Non-pigmented ciliary epithelial cell (primary cell): ENCODE results near the gene MFSD6.
"Not testable (repeated sequence)": the region's sequence is repeated elsewhere in the genome, so short reads cannot be mapped to it uniquely, and the experiment has no call there.

ENCODE experiments used
- DNase-seq: peaks from one replicate; pipeline ENCODE4 v3.0.0-alpha.2; 2010; ENCODE audit warnings: low read depth

MFSD6 gene

GRCh38 chr2:190405995-190406394, 2.2 kb upstream of the MFSD6 start:
- DNase-seq = no peak

GRCh38 chr2:190406805-190407204, 1.4 kb upstream of the MFSD6 start:
- no peak for DNase-seq

GRCh38 chr2:190407246-190407661, 901 bp upstream of the MFSD6 start:
- DNase-seq = no peak

DNA sequence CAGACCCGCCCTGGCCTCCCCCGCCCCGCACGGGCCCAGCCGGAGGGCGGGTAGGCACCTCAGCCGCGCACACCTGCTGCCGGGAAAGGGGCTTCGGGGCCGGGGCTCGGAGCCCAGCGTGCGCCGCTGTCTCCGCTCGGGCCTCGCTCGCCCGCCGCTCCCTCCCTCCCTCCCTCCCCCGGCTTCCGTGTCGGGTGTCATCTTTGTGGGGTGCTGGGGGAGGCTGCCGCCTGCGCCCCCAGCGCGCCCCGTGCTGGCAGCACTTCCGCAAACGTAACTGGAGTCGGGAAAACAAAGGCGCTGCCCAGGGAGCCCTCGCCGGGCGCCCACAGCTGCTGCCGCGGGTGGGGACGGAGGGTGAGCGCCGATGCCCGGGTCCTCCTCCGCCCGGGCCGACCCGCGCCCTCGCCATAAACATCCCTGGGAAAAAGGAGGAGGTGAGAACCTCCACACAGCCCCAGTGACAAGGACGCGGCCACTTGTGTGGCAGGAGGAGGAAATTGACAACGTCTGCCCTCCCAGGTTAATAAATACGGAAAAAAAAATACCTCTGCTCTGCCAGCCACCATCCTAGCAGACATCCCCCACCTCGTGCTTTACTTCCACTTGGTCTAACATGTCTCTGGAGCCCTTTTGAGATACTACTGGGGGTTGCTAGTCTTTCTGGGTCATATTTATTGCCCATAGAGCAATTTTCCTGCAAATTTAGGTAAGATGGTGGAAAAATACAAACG, 550 bp downstream of the MFSD6 start:
- no peak for DNase-seq

DNA sequence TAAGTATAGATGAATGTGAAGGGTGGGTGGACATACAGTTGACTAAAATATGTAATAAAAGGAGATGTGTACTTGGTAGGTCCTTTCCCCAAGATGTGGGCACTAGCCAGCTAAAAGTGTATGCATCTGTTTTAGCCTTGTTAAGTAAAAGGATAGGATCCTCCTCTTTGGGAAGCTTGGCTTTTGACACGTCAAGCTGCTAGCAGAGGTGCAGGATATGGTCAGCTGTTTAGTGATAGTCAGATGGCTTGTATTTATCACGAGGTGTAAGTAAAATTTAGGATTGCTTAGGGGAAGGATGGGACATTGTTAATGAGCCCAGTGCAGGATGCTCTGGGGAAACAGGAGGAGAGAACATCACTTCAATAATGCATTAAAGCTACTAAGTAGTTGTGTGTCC, 1.5 kb downstream of the MFSD6 start:
- no peak for DNase-seq

- no peak for DNase-seq
Observed at GRCh38 chr2:190410166-190410565, 2.0 kb downstream of the MFSD6 start.

DNA sequence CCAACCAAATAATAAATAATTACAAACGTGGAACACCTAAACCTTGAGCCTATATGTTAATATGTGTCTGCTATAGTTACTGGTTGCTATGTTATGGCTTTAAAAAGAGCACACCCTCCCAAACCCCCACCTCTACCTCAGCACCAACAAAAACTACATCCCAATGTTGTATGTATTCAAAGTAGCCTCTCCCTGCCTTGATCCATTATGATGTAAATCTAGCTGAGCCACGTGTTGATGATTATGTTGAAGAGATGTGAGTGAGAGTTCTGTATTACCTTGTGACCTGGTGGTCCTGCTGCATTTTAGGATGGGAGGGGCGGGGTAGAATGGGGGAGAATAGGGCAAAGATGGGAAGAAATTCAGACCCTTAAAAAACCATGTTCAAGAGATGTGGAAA, 4.8 kb downstream of the MFSD6 start:
- no peak for DNase-seq

DNA sequence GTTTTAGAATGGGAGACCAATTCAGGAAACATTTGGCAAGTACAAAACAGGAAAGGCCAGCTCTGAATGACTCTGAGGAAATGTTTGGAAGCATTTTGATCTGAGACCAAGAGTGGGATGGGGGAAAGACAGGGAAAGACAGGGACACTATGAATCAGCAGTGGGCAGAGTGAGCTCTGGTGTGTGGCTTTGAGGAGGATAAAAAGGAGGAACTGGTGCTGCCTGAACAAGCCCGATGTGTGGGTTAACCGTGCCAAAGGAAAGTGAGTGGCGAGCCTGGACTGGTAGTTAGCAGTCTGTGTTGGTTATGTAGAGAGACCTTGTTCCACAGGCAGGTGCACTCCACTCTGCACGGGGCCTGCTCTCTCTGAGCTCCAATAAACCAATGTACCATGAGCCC, 5.3 kb downstream of the MFSD6 start:
- DNase-seq = no peak

- no peak for DNase-seq
Observed at GRCh38 chr2:190415251-190415650, 7.1 kb downstream of the MFSD6 start.

DNA sequence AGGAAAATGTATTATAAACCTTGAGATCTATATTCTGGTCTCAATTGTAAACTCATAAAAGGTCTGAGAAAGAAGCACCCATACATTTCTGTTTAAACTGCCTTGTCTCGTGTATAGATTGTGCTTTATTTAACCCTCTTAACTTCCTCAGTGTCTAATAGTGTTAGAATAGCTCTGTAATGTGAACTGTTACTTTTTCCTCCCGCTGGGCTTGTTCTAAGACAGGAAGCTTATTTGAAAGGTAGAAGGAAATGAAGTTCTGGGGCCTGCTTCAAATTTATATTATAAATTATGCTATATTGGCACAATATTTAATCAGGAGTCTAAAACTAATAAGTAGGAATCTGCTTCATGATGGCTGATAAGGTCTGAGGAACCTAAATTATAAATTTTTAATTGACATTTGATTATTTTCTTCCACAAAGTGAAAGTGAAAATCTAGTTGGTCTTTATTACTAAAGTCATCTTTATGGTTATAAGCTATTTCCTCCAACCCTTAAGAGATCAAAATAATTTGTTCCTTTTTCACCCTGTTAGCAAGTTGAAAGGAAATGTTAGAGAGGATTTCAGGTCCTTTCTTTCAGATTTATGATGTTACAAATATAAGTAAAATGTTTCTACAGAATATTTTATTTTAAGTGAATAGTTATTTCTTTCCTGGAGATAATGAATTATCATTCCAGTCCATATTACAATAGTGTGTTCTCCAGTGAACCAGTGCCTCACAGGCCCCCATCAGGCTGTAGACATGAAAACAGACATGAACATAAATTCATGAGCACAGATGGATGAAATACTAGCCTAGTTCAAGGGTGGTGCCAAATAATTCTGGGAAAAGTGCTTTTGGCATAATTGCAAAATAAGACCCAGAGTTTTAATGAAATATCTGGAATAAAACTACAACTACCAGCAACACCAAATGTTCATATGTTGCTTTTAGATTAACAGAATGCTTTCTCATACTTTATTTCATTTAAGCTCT, 7.9 kb downstream of the MFSD6 start:
- DNase-seq = no peak

DNA sequence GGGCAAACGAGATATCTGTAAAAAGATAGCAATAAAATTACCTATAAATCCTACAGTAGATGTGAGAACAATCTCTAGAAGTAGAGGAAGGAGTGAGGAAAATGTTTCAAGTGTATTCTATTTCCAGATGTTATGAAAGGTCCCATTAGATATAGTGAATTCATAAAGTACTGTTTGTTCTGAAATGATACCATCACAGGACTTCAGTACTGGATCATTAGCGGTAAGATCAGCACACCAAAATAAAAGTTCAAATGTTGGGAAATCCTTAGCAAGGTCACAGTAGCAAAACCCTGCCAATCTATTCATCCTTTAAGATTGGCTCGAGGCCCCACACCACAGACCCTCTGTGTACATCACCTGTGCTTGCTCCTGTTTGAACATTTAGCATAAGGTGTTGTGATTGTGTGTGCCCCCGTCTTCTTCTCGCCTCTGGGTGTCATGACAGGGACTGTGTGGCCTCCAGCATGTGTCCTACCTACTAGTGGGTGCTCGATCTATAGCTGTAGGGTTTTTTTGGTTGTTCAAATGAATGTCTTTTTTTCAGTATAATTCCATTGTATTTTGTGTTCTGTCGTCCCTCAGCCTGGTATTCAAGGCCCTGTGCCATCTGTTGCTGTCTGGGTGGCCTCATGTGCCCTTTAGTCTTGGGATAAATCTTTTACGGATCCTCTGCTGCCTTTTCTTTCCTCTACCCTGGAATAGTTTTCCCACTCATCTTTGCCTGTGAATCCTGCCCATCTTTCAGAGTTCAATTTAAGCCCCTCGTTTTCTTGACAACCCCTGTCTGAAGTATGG, 9.1 kb downstream of the MFSD6 start:
- DNase-seq = no peak

DNA sequence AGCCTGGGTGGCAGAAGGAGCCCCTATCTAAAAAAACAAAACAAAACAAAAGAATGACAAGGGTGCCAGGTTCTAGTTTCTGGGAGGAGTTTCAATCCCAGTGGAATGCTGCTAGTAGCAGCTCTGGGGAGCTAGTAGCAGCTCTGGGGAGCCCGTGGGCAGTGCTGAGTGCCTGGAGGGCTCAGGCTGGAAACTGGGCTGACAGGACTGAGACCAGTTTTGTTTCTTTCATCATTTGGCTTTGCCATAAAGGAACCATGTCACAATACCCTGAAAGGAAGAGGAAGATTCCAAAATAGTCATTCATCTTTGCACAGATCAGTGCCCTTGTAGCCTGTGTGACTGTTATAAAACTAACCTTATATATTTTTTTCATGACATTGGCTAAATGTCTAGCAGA, 10.6 kb downstream of the MFSD6 start:
- no peak for DNase-seq

DNA sequence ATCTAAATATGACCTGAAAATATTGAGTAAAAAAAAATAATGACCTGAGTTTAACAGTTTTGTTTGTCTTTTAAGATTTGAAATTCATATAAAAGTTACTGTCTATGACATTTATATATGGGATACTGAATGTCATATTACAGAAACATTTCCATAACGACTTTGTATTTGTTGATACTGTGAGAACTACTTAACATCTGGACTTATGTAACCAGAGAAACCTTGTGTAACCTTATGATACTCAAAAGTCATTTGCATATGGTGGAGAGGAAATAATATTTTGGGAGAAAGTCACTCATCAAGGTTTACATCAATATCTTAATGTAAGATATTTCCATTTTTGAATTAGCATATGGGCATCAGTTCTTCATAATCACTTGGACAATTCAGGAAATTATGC, 12.6 kb downstream of the MFSD6 start:
- DNase-seq = no peak

- no peak for DNase-seq
Observed at GRCh38 chr2:190425221-190425866, 17.2 kb downstream of the MFSD6 start.

DNA sequence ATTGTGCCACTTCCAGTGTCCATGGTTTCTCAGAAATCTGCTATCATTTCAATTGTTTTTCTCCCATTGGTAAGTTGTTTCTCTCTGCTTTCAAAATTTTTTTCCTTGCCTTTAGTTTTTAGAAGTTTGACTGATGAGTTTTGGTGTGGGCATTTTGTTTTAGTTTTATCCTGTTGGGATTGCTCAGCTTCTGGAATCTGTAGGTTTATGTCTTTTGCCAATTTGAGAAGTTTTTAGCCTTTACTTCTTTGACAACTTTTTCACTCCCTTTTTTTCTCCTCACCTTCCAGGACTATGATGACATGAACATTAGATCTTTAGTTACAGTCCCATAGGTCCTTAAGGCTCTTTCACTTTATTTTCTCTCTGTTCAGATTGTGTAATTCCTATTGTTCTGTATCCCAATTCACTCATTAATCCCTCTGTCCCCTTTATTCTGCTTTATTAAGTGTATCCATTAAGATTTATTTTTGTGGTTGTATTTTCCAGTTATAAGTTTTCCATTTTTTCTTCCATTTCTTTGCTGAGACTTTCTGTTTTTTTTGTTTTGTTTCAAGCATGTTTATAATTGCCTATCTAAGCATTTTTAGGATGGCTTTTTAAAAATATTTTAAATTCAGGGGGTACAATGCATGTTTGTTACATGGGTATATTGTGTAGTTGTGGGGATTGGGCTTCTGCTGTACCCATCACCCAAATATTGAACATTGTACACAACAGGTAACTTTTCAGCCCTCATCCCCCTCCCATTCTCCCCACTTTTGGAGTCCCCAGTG, 17.9 kb downstream of the MFSD6 start:
- DNase-seq = no peak

DNA sequence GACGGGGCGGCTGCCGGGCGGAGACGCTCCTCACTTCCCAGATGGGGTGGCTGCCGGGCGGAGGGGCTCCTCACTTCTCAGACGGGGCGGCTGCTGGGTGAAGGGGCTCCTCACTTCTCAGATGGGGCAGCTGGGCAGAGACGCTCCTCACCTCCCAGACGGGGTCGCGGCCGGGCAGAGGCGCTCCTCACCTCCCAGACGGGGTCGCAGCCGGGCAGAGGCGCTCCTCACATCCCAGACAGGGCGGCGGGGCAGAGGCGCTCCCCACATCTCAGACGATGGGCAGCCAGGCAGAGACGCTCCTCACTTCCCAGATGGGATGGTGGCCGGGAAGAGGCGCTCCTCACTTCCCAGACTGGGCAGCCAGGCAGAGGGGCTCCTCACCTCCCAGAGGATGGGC, 22.7 kb downstream of the MFSD6 start:
- DNase-seq = not testable (repeated sequence)

DNA sequence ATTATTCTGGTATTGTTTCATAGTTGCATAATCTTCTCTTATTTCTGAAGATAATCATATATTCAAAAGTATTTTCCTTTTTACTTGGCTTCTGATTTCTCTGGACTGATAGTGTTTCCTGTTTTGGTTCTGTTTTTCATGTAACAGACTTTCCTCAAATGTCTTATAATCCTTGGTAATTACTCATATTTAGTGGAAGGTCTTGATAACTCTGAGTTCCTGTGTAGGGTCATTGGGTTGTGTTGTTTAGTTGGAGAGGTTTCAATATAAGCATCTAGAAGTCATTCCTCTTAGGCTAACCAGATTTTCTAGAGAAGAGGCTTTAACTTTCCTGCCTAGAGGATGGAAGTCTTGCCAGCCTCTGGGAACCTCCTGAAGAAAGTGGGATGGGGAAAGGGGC, 23.8 kb downstream of the MFSD6 start:
- DNase-seq = no peak

GRCh38 chr2:190432567-190433231, 24.5 kb downstream of the MFSD6 start:
- no peak for DNase-seq

GRCh38 chr2:190435031-190435670, 27.0 kb downstream of the MFSD6 start:
- DNase-seq = no peak

DNA sequence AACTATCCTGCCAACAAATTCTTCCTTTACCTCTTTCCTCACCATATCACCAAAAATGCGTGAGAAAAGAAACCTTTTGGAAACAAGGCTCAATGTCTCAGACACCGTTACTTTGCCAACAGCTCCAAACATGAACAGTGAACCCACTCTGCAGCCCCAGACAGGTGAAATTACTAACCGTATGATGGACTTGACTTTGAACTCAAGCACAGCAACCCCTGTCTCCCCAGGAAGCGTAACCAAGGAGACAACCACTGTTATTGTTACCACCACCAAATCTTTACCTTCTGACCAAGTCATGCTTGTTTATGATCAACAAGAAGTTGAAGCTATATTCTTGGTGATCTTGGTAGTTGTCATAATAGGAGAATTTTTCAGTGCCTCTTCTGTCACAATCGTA, 28.4 kb downstream of the MFSD6 start:
- no peak for DNase-seq
